Prostate gland (tissue), 2 donors: ENCODE results near the gene CRYGC.

Source experiments
- POLR2A ChIP-seq: fragments of 450-650 bp; IDR thresholded peaks from one replicate; pipeline ENCODE4 v1.6.1; 2016; ENCODE audit warnings: antibody characterized with exemption, mild to moderate bottlenecking
- POLR2AphosphoS5 ChIP-seq: sonication (generic); formaldehyde crosslinking; IDR thresholded peaks from one replicate; pipeline ENCODE4 v1.6.1; 2017; ENCODE audit warnings: antibody characterized with exemption
- TF ChIP-seq, protein P1 (sequence below), 4 experiments: fragments of 200-600 bp in 2 of 4; fragments of 450-650 bp in 2 of 4; sonication (generic) in 2 of 4; IDR thresholded peaks; 1 replicate in 3 of 4; 2 replicates in 1 of 4; pipeline ENCODE4 v1.5.1; 2016 to 2019; ENCODE audit warnings: antibody characterized with exemption in 4 of 4, mild to moderate bottlenecking in 2 of 4, moderate library complexity in 2 of 4

DNA sequence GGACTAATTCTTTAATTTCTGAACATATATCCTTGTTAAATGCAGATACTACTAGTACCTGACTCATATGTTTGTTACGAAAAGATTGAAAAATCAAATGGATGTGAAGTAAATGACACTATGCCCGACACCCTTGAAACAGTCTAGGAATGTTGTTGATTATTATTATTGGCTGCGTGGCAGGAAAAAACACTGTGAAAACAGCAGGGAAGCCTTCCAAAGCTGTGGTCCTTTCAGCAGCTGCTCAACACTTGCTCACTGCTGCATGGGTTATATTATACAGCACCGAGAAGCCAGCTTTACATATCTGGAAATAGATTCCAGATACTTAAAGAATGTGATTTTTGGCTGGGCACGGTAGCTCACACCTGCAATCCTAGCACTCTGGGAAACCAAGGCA is 31.8 kb downstream of the CRYGC start:
- TF ChIP-seq, protein P1, sequence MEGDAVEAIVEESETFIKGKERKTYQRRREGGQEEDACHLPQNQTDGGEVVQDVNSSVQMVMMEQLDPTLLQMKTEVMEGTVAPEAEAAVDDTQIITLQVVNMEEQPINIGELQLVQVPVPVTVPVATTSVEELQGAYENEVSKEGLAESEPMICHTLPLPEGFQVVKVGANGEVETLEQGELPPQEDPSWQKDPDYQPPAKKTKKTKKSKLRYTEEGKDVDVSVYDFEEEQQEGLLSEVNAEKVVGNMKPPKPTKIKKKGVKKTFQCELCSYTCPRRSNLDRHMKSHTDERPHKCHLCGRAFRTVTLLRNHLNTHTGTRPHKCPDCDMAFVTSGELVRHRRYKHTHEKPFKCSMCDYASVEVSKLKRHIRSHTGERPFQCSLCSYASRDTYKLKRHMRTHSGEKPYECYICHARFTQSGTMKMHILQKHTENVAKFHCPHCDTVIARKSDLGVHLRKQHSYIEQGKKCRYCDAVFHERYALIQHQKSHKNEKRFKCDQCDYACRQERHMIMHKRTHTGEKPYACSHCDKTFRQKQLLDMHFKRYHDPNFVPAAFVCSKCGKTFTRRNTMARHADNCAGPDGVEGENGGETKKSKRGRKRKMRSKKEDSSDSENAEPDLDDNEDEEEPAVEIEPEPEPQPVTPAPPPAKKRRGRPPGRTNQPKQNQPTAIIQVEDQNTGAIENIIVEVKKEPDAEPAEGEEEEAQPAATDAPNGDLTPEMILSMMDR (IDR thresholded peaks at IDR 0.05), result no peak
- TF ChIP-seq POLR2A (no peak), POLR2AphosphoS5 (no peak)
